ENCODE results near the gene TAP2. TPM values are rescaled to one million over a fixed set of nuclear protein-coding genes. Genes with fewer than 3 reads are reported as not detected.

The TAP2 gene
- total and polyA plus RNA-seq, 2 of the 13 experiments (the other 11 are each of a cell fraction or from before 2014, with no cell fraction given) = 10.3 to 17.6 TPM

GRCh38 chr6:32838114-32838958 is at the start of gene TAP2 (continued):
- TF ChIP-seq ZNF775 (CRISPR knock-in tag; IDR thresholded peaks at IDR 0.05; ENCODE audit: borderline replicate concordance) (no peak), ETV5 (CRISPR knock-in tag; IDR thresholded peaks at IDR 0.05; ENCODE audit: borderline replicate concordance) (peak; percentile 76), ZBED4 (CRISPR knock-in tag; IDR thresholded peaks at IDR 0.05; ENCODE audit: borderline replicate concordance) (peak; percentile 70; the same call in 1 of the 2 replicates), ZNF18 (CRISPR knock-in tag; IDR thresholded peaks at IDR 0.05; ENCODE audit: insufficient replicate concordance) (peak; percentile 47), WIZ (CRISPR knock-in tag; IDR thresholded peaks at IDR 0.05) (no peak), GZF1 (CRISPR knock-in tag; IDR thresholded peaks at IDR 0.05) (no peak), ZNF619 (CRISPR knock-in tag; IDR thresholded peaks at IDR 0.05) (peak; percentile 33; the same call in 1 of the 2 replicates), ZNF512B (CRISPR knock-in tag; IDR thresholded peaks at IDR 0.05; ENCODE audit: borderline replicate concordance) (0 out of 2 replicates have a peak, but pooled peaks have one; percentile 34), TRIM22 (IDR thresholded peaks at IDR 0.05) (no peak), ZNF260 (CRISPR knock-in tag; IDR thresholded peaks at IDR 0.05; ENCODE audit: borderline replicate concordance, low read depth) (no peak), NFYC (CRISPR knock-in tag; IDR thresholded peaks at IDR 0.05) (peak; percentile 16; the same call in 1 of the 2 replicates), ZNF552 (CRISPR knock-in tag; IDR thresholded peaks at IDR 0.05; ENCODE audit: borderline replicate concordance) (no peak), CENPX (CRISPR knock-in tag; IDR thresholded peaks at IDR 0.05) (no peak), FOXM1 (CRISPR knock-in tag; IDR thresholded peaks at IDR 0.05) (no peak), ZSCAN12 (CRISPR knock-in tag; IDR thresholded peaks at IDR 0.05) (peak; percentile 76), TIGD3 (CRISPR knock-in tag; IDR thresholded peaks at IDR 0.05; ENCODE audit: borderline replicate concordance) (no peak), ZNF772 (CRISPR knock-in tag; IDR thresholded peaks at IDR 0.05) (peak; percentile 42; the same call in 1 of the 2 replicates)
